Measurements from ENCODE around the gene DMBX1. TPM values are rescaled to one million over a fixed set of nuclear protein-coding genes. Genes with fewer than 3 reads are reported as not detected.

Gene DMBX1
- total RNA-seq, 2 donors from 2014 or later = 5.7 to 16.6 TPM

DNA sequence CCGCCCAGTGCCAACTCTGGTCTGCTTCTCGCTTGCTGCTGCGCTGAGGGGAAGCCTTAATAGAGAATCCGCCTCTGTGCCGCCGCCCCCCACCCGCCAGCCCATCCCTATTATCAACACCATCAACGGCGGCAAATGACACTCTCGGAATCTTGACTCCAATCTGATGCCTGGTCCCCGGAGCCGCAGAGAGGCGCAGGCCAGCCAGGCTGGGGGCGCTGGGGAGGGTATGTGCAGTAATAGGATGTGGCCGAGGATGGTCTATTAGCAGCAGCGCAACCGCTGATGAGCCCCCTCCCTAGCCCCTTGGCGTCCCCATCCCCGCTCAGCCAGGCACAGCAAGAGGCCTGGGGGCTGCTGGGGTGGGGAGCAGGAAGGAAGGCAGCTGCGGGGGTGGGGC, 15.1 kb upstream of the DMBX1 start:
- H3K4me3 Mint-ChIP-seq = no peak overlapping the region
- no peak overlapping the region for H3K4me3 ChIP-seq (ENCODE audit: low read length)
- TF ChIP-seq, protein P1, sequence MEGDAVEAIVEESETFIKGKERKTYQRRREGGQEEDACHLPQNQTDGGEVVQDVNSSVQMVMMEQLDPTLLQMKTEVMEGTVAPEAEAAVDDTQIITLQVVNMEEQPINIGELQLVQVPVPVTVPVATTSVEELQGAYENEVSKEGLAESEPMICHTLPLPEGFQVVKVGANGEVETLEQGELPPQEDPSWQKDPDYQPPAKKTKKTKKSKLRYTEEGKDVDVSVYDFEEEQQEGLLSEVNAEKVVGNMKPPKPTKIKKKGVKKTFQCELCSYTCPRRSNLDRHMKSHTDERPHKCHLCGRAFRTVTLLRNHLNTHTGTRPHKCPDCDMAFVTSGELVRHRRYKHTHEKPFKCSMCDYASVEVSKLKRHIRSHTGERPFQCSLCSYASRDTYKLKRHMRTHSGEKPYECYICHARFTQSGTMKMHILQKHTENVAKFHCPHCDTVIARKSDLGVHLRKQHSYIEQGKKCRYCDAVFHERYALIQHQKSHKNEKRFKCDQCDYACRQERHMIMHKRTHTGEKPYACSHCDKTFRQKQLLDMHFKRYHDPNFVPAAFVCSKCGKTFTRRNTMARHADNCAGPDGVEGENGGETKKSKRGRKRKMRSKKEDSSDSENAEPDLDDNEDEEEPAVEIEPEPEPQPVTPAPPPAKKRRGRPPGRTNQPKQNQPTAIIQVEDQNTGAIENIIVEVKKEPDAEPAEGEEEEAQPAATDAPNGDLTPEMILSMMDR (conservative IDR thresholded peaks at IDR 0.05) = no peak
- H3K36me3 ChIP-seq (ENCODE audit: control insufficient read depth, insufficient read depth, low read length) = no peaks in the 10 kb centered on the region
- no peaks in the 10 kb centered on the region for H3K9me3 Mint-ChIP-seq
- 81 to 87% methylated on average over 16 to 20 of the region's 20 CpGs for WGBS, 2 experiments (ENCODE audit: insufficient coverage in 1 of 2, insufficient read length in 1 of 2)
- peaks cover 92% of the 10 kb centered on the region for H3K27me3 ChIP-seq (ENCODE audit: control insufficient read depth, insufficient read depth, low read length, poor library complexity, severe bottlenecking)
- H3K9me3 ChIP-seq (ENCODE audit: control insufficient read depth, low read length) = no peaks in the 10 kb centered on the region
- H3K36me3 Mint-ChIP-seq (ENCODE audit: low read depth) = no peaks in the 10 kb centered on the region
- peaks cover 32% of the 10 kb centered on the region for H3K4me1 Mint-ChIP-seq
- H3K4me1 ChIP-seq (ENCODE audit: control insufficient read depth, insufficient read depth, low read length) = peaks cover 11% of the 10 kb centered on the region
- DNase-seq = no peak
- H3K27me3 Mint-ChIP-seq (ENCODE audit: insufficient read depth) = peaks cover 99% of the 10 kb centered on the region
- H3K27ac ChIP-seq (ENCODE audit: low read depth, low read length) = no peak overlapping the region
- H3K9ac ChIP-seq (ENCODE audit: extremely low read depth, low read length, poor library complexity, severe bottlenecking) = no peak overlapping the region
- no peak overlapping the region for H3K27ac Mint-ChIP-seq

DNA sequence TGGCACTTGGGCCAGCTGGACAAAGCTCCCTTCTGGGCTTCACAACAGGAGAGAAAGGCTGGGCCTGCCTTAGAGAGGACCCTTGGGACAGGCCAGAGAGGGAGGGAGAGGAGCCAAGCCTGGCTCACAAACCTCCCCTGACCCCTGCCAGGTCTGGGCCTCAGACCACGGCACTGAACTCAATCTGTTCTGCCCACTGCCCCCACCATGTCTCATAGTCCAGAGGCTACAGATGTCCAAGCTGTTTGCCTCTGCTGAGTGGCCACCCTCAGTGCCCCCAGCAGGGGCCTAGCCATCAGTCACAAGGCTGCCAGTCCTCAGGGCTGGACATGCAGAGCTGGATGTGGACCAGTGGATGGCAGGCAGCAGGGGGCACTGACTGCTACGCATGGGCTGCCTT, 13.0 kb upstream of the DMBX1 start:
- TF ChIP-seq, protein P1 (conservative IDR thresholded peaks at IDR 0.05) = no peak
- H3K36me3 Mint-ChIP-seq (ENCODE audit: low read depth) = no peaks in the 10 kb centered on the region
- Histone ChIP-seq H3K27ac (ENCODE audit: low read depth, low read length) (no peak overlapping the region), H3K27me3 (ENCODE audit: control insufficient read depth, insufficient read depth, low read length, poor library complexity, severe bottlenecking) (peaks cover 87% of the 10 kb centered on the region), H3K9ac (ENCODE audit: extremely low read depth, low read length, poor library complexity, severe bottlenecking) (no peak overlapping the region), H3K4me3 (ENCODE audit: low read length) (no peak overlapping the region), H3K4me1 (ENCODE audit: control insufficient read depth, insufficient read depth, low read length) (peaks cover 21% of the 10 kb centered on the region), H3K36me3 (ENCODE audit: control insufficient read depth, insufficient read depth, low read length) (no peaks in the 10 kb centered on the region), H3K9me3 (ENCODE audit: control insufficient read depth, low read length) (no peaks in the 10 kb centered on the region)
- H3K27ac Mint-ChIP-seq = no peak overlapping the region
- H3K4me1 Mint-ChIP-seq = peaks cover 39% of the 10 kb centered on the region
- no peak overlapping the region for H3K4me3 Mint-ChIP-seq
- no peaks in the 10 kb centered on the region for H3K9me3 Mint-ChIP-seq
- WGBS, 2 experiments (ENCODE audit: insufficient coverage in 1 of 2, insufficient read length in 1 of 2) = 68 to 100% methylated on average over 1 to 2 of the region's 2 CpGs
- peaks cover 93% of the 10 kb centered on the region for H3K27me3 Mint-ChIP-seq (ENCODE audit: insufficient read depth)
- no peak for DNase-seq

DNA sequence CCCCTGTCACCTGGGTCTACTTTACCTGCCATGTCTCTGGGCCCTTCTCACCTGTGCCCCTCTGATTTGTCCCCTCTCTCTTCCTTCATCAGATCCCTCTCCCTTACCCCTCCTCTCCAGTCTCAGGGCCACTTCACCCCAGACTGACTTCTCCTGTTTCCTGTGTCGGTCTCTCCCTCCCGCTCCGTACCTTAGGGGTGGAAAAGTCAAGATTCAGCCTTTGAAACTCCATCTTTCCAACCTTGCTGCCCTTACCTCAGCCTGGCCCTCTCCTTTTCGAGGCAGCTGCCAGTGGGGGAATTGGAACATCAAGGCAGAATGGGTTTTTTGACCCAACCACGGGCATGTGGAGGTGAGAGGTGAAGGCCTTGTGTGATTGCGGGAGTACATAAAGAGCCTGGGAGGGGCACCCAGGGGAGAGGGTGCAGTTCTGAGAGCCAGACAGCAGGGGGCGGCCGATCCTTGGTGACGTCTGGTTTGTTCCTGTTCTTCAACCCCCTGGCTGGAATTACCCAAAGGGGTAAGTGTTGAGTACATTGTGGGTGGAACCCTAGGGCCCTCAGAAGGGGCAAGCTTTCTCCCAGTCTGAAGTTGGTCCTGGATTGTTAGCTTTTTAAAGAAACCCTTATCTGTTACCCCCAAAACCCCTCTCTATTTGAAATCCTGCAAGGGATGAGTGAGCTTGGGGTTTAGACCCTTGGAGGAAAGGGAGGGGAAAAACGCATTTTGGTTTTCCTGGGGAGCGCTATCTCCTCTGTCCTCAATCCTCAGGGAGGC, 12.3 kb upstream of the DMBX1 start:
- 30 to 39% methylated on average over 4 to 11 of the region's 11 CpGs for WGBS, 2 experiments (ENCODE audit: insufficient coverage in 1 of 2, insufficient read length in 1 of 2)
- H3K4me3 ChIP-seq (ENCODE audit: low read length) = no peak overlapping the region
- H3K4me1 Mint-ChIP-seq = peaks cover 43% of the 10 kb centered on the region
- H3K4me1 ChIP-seq (ENCODE audit: control insufficient read depth, insufficient read depth, low read length) = peaks cover 21% of the 10 kb centered on the region
- H3K9ac ChIP-seq (ENCODE audit: extremely low read depth, low read length, poor library complexity, severe bottlenecking) = no peak overlapping the region
- H3K27ac Mint-ChIP-seq = no peak overlapping the region
- TF ChIP-seq, protein P1 (conservative IDR thresholded peaks at IDR 0.05) = peak; percentile 97
- no peaks in the 10 kb centered on the region for H3K36me3 ChIP-seq (ENCODE audit: control insufficient read depth, insufficient read depth, low read length)
- no peaks in the 10 kb centered on the region for H3K36me3 Mint-ChIP-seq (ENCODE audit: low read depth)
- H3K9me3 Mint-ChIP-seq = no peaks in the 10 kb centered on the region
- H3K27me3 ChIP-seq (ENCODE audit: control insufficient read depth, insufficient read depth, low read length, poor library complexity, severe bottlenecking) = peaks cover 86% of the 10 kb centered on the region
- H3K4me3 Mint-ChIP-seq = no peak overlapping the region
- H3K27me3 Mint-ChIP-seq (ENCODE audit: insufficient read depth) = peaks cover 93% of the 10 kb centered on the region
- no peak overlapping the region for H3K27ac ChIP-seq (ENCODE audit: low read depth, low read length)
- H3K9me3 ChIP-seq (ENCODE audit: control insufficient read depth, low read length) = no peaks in the 10 kb centered on the region
- DNase-seq = peak; percentile 93

Measured in endodermal cell (in vitro differentiated cells).